K562 (cell line): ENCODE data around the gene ITPRID2. TPM values are rescaled to one million over a fixed set of nuclear protein-coding genes. Genes with fewer than 3 reads are reported as not detected.

Source experiments
- ATAC-seq: fragments of 200-7000 bp; cut with Tn5 transposase; 3 replicates; pipeline ENCODE4 v1.9.1; 2020; ENCODE audit warnings: moderate library complexity
- BruUV-seq: library from RNA; stranded (reverse); fragments of 400-500 nt; replicated peaks from 2 replicates; lab custom pipeline; 2021; lab: Mats Ljungman, UMichigan
- CTCF ChIA-PET: fragments of 300-600 bp; formaldehyde crosslinking; extraction: SDS; loops from one replicate; lab custom pipeline; 2021; ENCODE audit warnings: low intra/inter-chr PET ratio; lab: Yijun Ruan, JAX
- POLR2A ChIA-PET: fragments of 300-600, 350-650 bp; sonication (Branson Sonifier 250); formaldehyde crosslinking; extraction: SDS; loops from one replicate; lab custom pipeline; 2021; ENCODE audit warnings: antibody characterized with exemption, inconsistent platforms; lab: Yijun Ruan, JAX
- DNase-seq, 4 experiments: peaks; one replicate each; pipeline versions ENCODE4 v3.0.0 to v3.0.0-alpha.2; 2011 to 2018; ENCODE audit warnings: low spot score in 3 of 4, mixed read lengths in 3 of 4; ENCODE audit errors: extremely low read depth in 1 of 4
- FAIRE-seq: peaks from 2 replicates; lab custom pipeline; 2011; peaks lifted over from hg19 to GRCh38; lab: Jason Lieb, UNC
- H2AFZ ChIP-seq: 2 replicates; pipeline ENCODE4 v1.6.0; 2011; ENCODE audit warnings: low read depth, low read length, control low read depth, inconsistent platforms
- H3K27ac ChIP-seq: fragments of 200-600 bp; 3 replicates; pipeline ENCODE4 v1.8.0; 2011; ENCODE audit warnings: low read depth, mild to moderate bottlenecking, control low read depth, inconsistent platforms, low read length, moderate library complexity, mixed read lengths; ENCODE audit errors: extremely low read depth
- H3K27me3 ChIP-seq, 2 experiments: fragments of 300-600 bp in 1 of 2; 2 replicates in 1 of 2; 3 replicates in 1 of 2; pipeline versions ENCODE4 v1.6.0 to v1.8.0; 2011; ENCODE audit warnings: inconsistent platforms in 2 of 2, low read length in 2 of 2, mild to moderate bottlenecking in 1 of 2, mixed read lengths in 1 of 2, moderate library complexity in 1 of 2; ENCODE audit not compliant: control insufficient read depth in 2 of 2, insufficient read depth in 2 of 2
- H3K36me3 ChIP-seq: fragments of 300-600 bp; 3 replicates; pipeline ENCODE4 v1.8.0; 2011; ENCODE audit warnings: mild to moderate bottlenecking, low read length, inconsistent platforms; ENCODE audit not compliant: control insufficient read depth, insufficient read depth
- H3K4me1 ChIP-seq, 2 experiments: fragments of 200-600 bp in 1 of 2; replicated peaks in 1 of 2; 2 replicates in 1 of 2; 3 replicates in 1 of 2; pipeline versions ENCODE4 v1.5.1 to v1.8.0; 2011; ENCODE audit warnings: inconsistent platforms in 2 of 2, low read length in 2 of 2, mild to moderate bottlenecking in 1 of 2, mixed read lengths in 1 of 2, moderate library complexity in 1 of 2; ENCODE audit not compliant: control insufficient read depth in 2 of 2, insufficient read depth in 2 of 2
- H3K4me2 ChIP-seq: 2 replicates; pipeline ENCODE4 v1.6.1; 2011; ENCODE audit warnings: low read length, control low read depth, inconsistent platforms, mixed read lengths; ENCODE audit not compliant: insufficient read depth
- H3K4me3 ChIP-seq: fragments of 200-600 bp; sonication (generic), shearing (Covaris generic); 2 replicates; pipeline ENCODE4 v1.5.1; 2016; ENCODE audit warnings: control low read depth, inconsistent platforms
- H3K79me2 ChIP-seq: fragments of 200-600 bp; 3 replicates; pipeline ENCODE4 v1.8.0; 2011; ENCODE audit warnings: low read length, inconsistent platforms; ENCODE audit not compliant: control insufficient read depth, insufficient read depth
- H3K9ac ChIP-seq, 2 experiments: 2 replicates each; pipeline versions ENCODE4 v1.6.0 to v1.6.1; 2011; ENCODE audit warnings: low read depth in 2 of 2, low read length in 2 of 2, control low read depth in 1 of 2, inconsistent platforms in 1 of 2, mild to moderate bottlenecking in 1 of 2, mixed read lengths in 1 of 2; ENCODE audit not compliant: insufficient read depth in 1 of 2
- H3K9me1 ChIP-seq: one replicate; pipeline ENCODE4 v1.6.0; 2011; ENCODE audit warnings: inconsistent platforms, mild to moderate bottlenecking, low read length, moderate library complexity; ENCODE audit not compliant: control insufficient read depth, insufficient read depth
- H3K9me3 ChIP-seq: replicated peaks from 2 replicates; pipeline ENCODE4 v1.5.1; 2011; ENCODE audit warnings: low read depth, low read length, inconsistent platforms; ENCODE audit not compliant: control insufficient read depth, insufficient read depth
- H4K20me1 ChIP-seq: replicated peaks from 2 replicates; pipeline ENCODE4 v1.6.1; 2011; ENCODE audit warnings: low read length, inconsistent platforms, mixed read lengths; ENCODE audit not compliant: control insufficient read depth, insufficient read depth
- FOXA1 ChIP-seq: fragments of 450-650 bp; IDR thresholded peaks from 2 replicates; pipeline ENCODE4 v1.6.1; 2016; ENCODE audit warnings: mild to moderate bottlenecking, borderline replicate concordance
- GABPA ChIP-seq: fragments of 200-800 bp; sonication (Bioruptor generic); conservative IDR thresholded peaks from 2 replicates; pipeline ENCODE4 v1.6.1; 2016; ENCODE audit warnings: low read depth, missing genetic modification characterization, missing compliant biosample characterization
- KDM4B ChIP-seq, 2 experiments: fragments of 450-650 bp in 1 of 2; sonication (generic) in 1 of 2; IDR thresholded peaks; 2 replicates each; pipeline ENCODE4 v1.6.1; 2016 to 2017; ENCODE audit warnings: borderline replicate concordance in 2 of 2, antibody characterized with exemption in 1 of 2, low read depth in 1 of 2, mild to moderate bottlenecking in 1 of 2
- NFIC ChIP-seq: fragments of 450-650 bp; IDR thresholded peaks from 2 replicates; pipeline ENCODE4 v1.6.1; 2017; ENCODE audit warnings: mild to moderate bottlenecking, inconsistent platforms
- NFXL1 ChIP-seq: fragments of 450-650 bp; formaldehyde crosslinking; IDR thresholded peaks from 2 replicates; pipeline ENCODE4 v1.4.0; 2021; ENCODE audit warnings: mild to moderate bottlenecking
- RBM15 ChIP-seq: fragments of 200-400 bp; formaldehyde crosslinking; IDR thresholded peaks from 2 replicates; pipeline ENCODE4 v1.6.1; 2018; ENCODE audit warnings: mild to moderate bottlenecking, low read length, moderate library complexity; ENCODE audit not compliant: insufficient read depth
- RERE ChIP-seq: sonication (generic); formaldehyde crosslinking; IDR thresholded peaks from 2 replicates; pipeline ENCODE4 v1.8.0; 2023; ENCODE audit warnings: missing genetic modification reagents, mild to moderate bottlenecking, borderline replicate concordance
- WGBS: fragments of 100-300 bp; shearing (Covaris generic); methylation state at CpG from one replicate; pipeline ENCODE4 v1.1.6; 2016; ENCODE audit warnings: low coverage, mixed read lengths; ENCODE audit not compliant: insufficient coverage; ENCODE audit errors: missing lambda C conversion rate; 5-methylcytosine and 5-hydroxymethylcytosine counted together
- in situ Hi-C: fragments of 300-500 bp; cut with MboI; formaldehyde crosslinking; loops from 4 replicates; pipeline ENCODE4 v1.15.0; 2018; ENCODE audit warnings: inconsistent platforms, mixed read lengths
- intact Hi-C: fragments of 100-400 bp; cut with micrococcal nuclease; formaldehyde crosslinking; loops from 2 replicates; pipeline ENCODE4 v1.14.2; 2022
- polyA plus RNA-seq, 8 experiments: library from polyadenylated mRNA; depleted of rRNA in 4 of 8; stranded (reverse) in 5 of 8; unstranded in 3 of 8; fragments of >200 nt; fragmentation: Nextera tagmentation in 2 of 8; fragmentation: Illumina TruSeq in 1 of 8; extraction: Ambion mirVana in 2 of 8; extraction: Trizol in 1 of 8; gene quantifications; 2 replicates each; pipeline versions ENCODE4 v1.2.1 to v1.2.3, GENCODE V29; 2011 to 2014; ENCODE audit warnings: inconsistent platforms in 1 of 8, missing spikeins in 1 of 8
- total RNA-seq, 7 experiments: library from RNA; depleted of rRNA in 6 of 7; stranded (reverse); fragments of >200 nt in 6 of 7; fragmentation: Illumina TruSeq in 2 of 7; extraction: Trizol in 2 of 7; gene quantifications; 2 replicates each; pipeline versions ENCODE4 v1.2.1 to v1.2.3, GENCODE V29; 2011 to 2021; ENCODE audit warnings: low replicate concordance in 1 of 7
- TF ChIP-seq, protein P1 (sequence below): fragments of 450-650 bp; formaldehyde crosslinking; IDR thresholded peaks from 2 replicates; pipeline ENCODE4 v1.4.0; 2020; ENCODE audit warnings: mild to moderate bottlenecking, moderate library complexity
- TF ChIP-seq, protein P2 (sequence below): sonication (generic); formaldehyde crosslinking; IDR thresholded peaks from 2 replicates; pipeline ENCODE4 v1.8.0; 2022; ENCODE audit warnings: mild to moderate bottlenecking, missing genetic modification reagents

Gene ITPRID2
- total and polyA plus RNA-seq, 9 of the 15 experiments (the other 6 are each of a cell fraction or from before 2014, with no cell fraction given), result 18.5 to 77.8 (median 52.0) TPM

- no TSS peak for BruUV-seq
- no peaks in the 10 kb centered on the region for H3K9me1 ChIP-seq
- ATAC-seq (no peak), DNase-seq (no peak), FAIRE-seq (peak; percentile 66)
- peaks cover 7 to 23% of the 10 kb centered on the region in 2 experiments; a peak in 4 of 5 replicates for H3K4me1 ChIP-seq
- no peaks in the 10 kb centered on the region for H3K9me3 ChIP-seq
- H3K4me2 ChIP-seq, result peak overlapping the region; percentile 98
- peaks cover 44% of the 10 kb centered on the region for H3K36me3 ChIP-seq
- H3K79me2 ChIP-seq, result peaks cover 58% of the 10 kb centered on the region
- peak overlapping the region; percentile 91 for H2AFZ ChIP-seq
- POLR2A ChIA-PET, result interaction anchor here (0.7 to 1.6 kb wide), 6 partner anchors 9 to 26 kb away, joined by 3 to 5 read pairs (median 3); no protein-coding TSS in a partner anchor
- H3K4me3 ChIP-seq, result peak overlapping the region; percentile 88
- CTCF ChIA-PET, result no interaction called here
- in situ Hi-C loops, result no loop called here
- H3K9ac ChIP-seq, result peak overlapping the region; percentile 95 to 98
- peak overlapping the region; percentile 96 for H3K27ac ChIP-seq
- no peaks in the 10 kb centered on the region for H4K20me1 ChIP-seq
- intact Hi-C loops, result loop anchor here (5.0 to 10.0 kb wide), 3 partner anchors 81 to 1888 kb away; partner anchors contain the start of genes CWC22 and UBE2E3
- 1% methylated on average over 10 of the region's 10 CpGs for WGBS
- H3K27me3 ChIP-seq, result no peaks in the 10 kb centered on the region
- no peak for TF ChIP-seq RERE (CRISPR knock-in tag)
- peak; percentile 7; the same call in 1 of the 2 replicates for TF ChIP-seq NFIC
- TF ChIP-seq RBM15, result no peak
- TF ChIP-seq NFXL1 (CRISPR knock-in tag), result peak; percentile 32; the same call in 1 of the 2 replicates
- TF ChIP-seq GABPA, result peak; percentile 14; the same call in 1 of the 2 replicates
- TF ChIP-seq, protein P1, sequence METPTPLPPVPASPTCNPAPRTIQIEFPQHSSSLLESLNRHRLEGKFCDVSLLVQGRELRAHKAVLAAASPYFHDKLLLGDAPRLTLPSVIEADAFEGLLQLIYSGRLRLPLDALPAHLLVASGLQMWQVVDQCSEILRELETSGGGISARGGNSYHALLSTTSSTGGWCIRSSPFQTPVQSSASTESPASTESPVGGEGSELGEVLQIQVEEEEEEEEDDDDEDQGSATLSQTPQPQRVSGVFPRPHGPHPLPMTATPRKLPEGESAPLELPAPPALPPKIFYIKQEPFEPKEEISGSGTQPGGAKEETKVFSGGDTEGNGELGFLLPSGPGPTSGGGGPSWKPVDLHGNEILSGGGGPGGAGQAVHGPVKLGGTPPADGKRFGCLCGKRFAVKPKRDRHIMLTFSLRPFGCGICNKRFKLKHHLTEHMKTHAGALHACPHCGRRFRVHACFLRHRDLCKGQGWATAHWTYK (CRISPR knock-in tag), result 0 out of 2 replicates have a peak, but pooled peaks have one; percentile 1
- no peak for TF ChIP-seq KDM4B (IDR thresholded peaks at IDR 0.05; ENCODE audit: borderline replicate concordance in 2 of 2, low read depth in 1 of 2)
- TF ChIP-seq, protein P2, sequence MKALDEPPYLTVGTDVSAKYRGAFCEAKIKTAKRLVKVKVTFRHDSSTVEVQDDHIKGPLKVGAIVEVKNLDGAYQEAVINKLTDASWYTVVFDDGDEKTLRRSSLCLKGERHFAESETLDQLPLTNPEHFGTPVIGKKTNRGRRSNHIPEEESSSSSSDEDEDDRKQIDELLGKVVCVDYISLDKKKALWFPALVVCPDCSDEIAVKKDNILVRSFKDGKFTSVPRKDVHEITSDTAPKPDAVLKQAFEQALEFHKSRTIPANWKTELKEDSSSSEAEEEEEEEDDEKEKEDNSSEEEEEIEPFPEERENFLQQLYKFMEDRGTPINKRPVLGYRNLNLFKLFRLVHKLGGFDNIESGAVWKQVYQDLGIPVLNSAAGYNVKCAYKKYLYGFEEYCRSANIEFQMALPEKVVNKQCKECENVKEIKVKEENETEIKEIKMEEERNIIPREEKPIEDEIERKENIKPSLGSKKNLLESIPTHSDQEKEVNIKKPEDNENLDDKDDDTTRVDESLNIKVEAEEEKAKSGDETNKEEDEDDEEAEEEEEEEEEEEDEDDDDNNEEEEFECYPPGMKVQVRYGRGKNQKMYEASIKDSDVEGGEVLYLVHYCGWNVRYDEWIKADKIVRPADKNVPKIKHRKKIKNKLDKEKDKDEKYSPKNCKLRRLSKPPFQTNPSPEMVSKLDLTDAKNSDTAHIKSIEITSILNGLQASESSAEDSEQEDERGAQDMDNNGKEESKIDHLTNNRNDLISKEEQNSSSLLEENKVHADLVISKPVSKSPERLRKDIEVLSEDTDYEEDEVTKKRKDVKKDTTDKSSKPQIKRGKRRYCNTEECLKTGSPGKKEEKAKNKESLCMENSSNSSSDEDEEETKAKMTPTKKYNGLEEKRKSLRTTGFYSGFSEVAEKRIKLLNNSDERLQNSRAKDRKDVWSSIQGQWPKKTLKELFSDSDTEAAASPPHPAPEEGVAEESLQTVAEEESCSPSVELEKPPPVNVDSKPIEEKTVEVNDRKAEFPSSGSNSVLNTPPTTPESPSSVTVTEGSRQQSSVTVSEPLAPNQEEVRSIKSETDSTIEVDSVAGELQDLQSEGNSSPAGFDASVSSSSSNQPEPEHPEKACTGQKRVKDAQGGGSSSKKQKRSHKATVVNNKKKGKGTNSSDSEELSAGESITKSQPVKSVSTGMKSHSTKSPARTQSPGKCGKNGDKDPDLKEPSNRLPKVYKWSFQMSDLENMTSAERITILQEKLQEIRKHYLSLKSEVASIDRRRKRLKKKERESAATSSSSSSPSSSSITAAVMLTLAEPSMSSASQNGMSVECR (CRISPR knock-in tag), result no peak
- no peak for TF ChIP-seq FOXA1
Observed at GRCh38 chr2:181892799-181893435, 1.4 kb downstream of the ITPRID2 start.
